ENCODE results near the gene SEZ6.

SEZ6 gene

GRCh38 chr17:28928061-28928460, 77.8 kb downstream of the SEZ6 start:
- H3K9me3 ChIP-seq (ENCODE audit: control insufficient read depth, low read length) = no peaks in the 10 kb centered on the region
- DNase-seq = peak in 1 of 3 donors; percentile 9
- H3K36me3 ChIP-seq (ENCODE audit: control insufficient read depth, insufficient read depth, low read length) = peaks cover 15% of the 10 kb centered on the region
- H3K27ac ChIP-seq (ENCODE audit: insufficient read depth, low read length, poor library complexity, severe bottlenecking) = peak overlapping the region; percentile 92
- H3K4me1 ChIP-seq (ENCODE audit: control insufficient read depth, insufficient read depth, low read length, poor library complexity, severe bottlenecking) = peaks cover 29% of the 10 kb centered on the region
- no peaks in the 10 kb centered on the region for H3K27me3 ChIP-seq (replicated peaks; ENCODE audit: control insufficient read depth, insufficient read depth, low read length, poor library complexity, severe bottlenecking)
- H3K4me3 ChIP-seq (ENCODE audit: insufficient read depth, low read depth, low read length, poor library complexity, severe bottlenecking) = no peak overlapping the region

GRCh38 chr17:28926786-28927185, 79.0 kb downstream of the SEZ6 start:
- H3K9me3 ChIP-seq (ENCODE audit: control insufficient read depth, low read length) = no peaks in the 10 kb centered on the region
- no peak for DNase-seq
- H3K27me3 ChIP-seq (replicated peaks; ENCODE audit: control insufficient read depth, insufficient read depth, low read length, poor library complexity, severe bottlenecking) = no peaks in the 10 kb centered on the region
- H3K36me3 ChIP-seq (ENCODE audit: control insufficient read depth, insufficient read depth, low read length) = peaks cover 24% of the 10 kb centered on the region
- no peak overlapping the region for H3K4me3 ChIP-seq (ENCODE audit: insufficient read depth, low read depth, low read length, poor library complexity, severe bottlenecking)
- H3K27ac ChIP-seq (ENCODE audit: insufficient read depth, low read length, poor library complexity, severe bottlenecking) = peak overlapping the region; percentile 92
- peaks cover 29% of the 10 kb centered on the region for H3K4me1 ChIP-seq (ENCODE audit: control insufficient read depth, insufficient read depth, low read length, poor library complexity, severe bottlenecking)

GRCh38 chr17:28926366-28926765, 79.5 kb downstream of the SEZ6 start:
- no peak for DNase-seq
- Histone ChIP-seq H3K27me3 (replicated peaks; ENCODE audit: control insufficient read depth, insufficient read depth, low read length, poor library complexity, severe bottlenecking) (no peaks in the 10 kb centered on the region), H3K4me3 (ENCODE audit: insufficient read depth, low read depth, low read length, poor library complexity, severe bottlenecking) (no peak overlapping the region), H3K27ac (ENCODE audit: insufficient read depth, low read length, poor library complexity, severe bottlenecking) (peak overlapping the region; percentile 92), H3K4me1 (ENCODE audit: control insufficient read depth, insufficient read depth, low read length, poor library complexity, severe bottlenecking) (peaks cover 29% of the 10 kb centered on the region), H3K36me3 (ENCODE audit: control insufficient read depth, insufficient read depth, low read length) (peaks cover 28% of the 10 kb centered on the region), H3K9me3 (ENCODE audit: control insufficient read depth, low read length) (no peaks in the 10 kb centered on the region)

- Histone ChIP-seq H3K4me3 (ENCODE audit: insufficient read depth, low read depth, low read length, poor library complexity, severe bottlenecking) (no peak overlapping the region), H3K36me3 (ENCODE audit: control insufficient read depth, insufficient read depth, low read length) (peaks cover 32% of the 10 kb centered on the region), H3K4me1 (ENCODE audit: control insufficient read depth, insufficient read depth, low read length, poor library complexity, severe bottlenecking) (peaks cover 29% of the 10 kb centered on the region), H3K27ac (ENCODE audit: insufficient read depth, low read length, poor library complexity, severe bottlenecking) (peak overlapping the region; percentile 92), H3K9me3 (ENCODE audit: control insufficient read depth, low read length) (no peaks in the 10 kb centered on the region), H3K27me3 (replicated peaks; ENCODE audit: control insufficient read depth, insufficient read depth, low read length, poor library complexity, severe bottlenecking) (no peaks in the 10 kb centered on the region)
- DNase-seq = peak; percentile 41 to 56 (median 51)
Measured at GRCh38 chr17:28925912-28926365, 79.9 kb downstream of the SEZ6 start.

GRCh38 chr17:28920201-28920600, 85.6 kb downstream of the SEZ6 start:
- Histone ChIP-seq H3K9me3 (ENCODE audit: control insufficient read depth, low read length) (no peaks in the 10 kb centered on the region), H3K4me1 (ENCODE audit: control insufficient read depth, insufficient read depth, low read length, poor library complexity, severe bottlenecking) (peaks cover 5% of the 10 kb centered on the region), H3K36me3 (ENCODE audit: control insufficient read depth, insufficient read depth, low read length) (peaks cover 84% of the 10 kb centered on the region), H3K27ac (ENCODE audit: insufficient read depth, low read length, poor library complexity, severe bottlenecking) (no peak overlapping the region), H3K4me3 (ENCODE audit: insufficient read depth, low read depth, low read length, poor library complexity, severe bottlenecking) (no peak overlapping the region), H3K27me3 (replicated peaks; ENCODE audit: control insufficient read depth, insufficient read depth, low read length, poor library complexity, severe bottlenecking) (no peaks in the 10 kb centered on the region)
- DNase-seq = no peak

- peaks cover 92% of the 10 kb centered on the region for H3K36me3 ChIP-seq (ENCODE audit: control insufficient read depth, insufficient read depth, low read length)
- H3K27me3 ChIP-seq (replicated peaks; ENCODE audit: control insufficient read depth, insufficient read depth, low read length, poor library complexity, severe bottlenecking) = no peaks in the 10 kb centered on the region
- no peak overlapping the region for H3K4me3 ChIP-seq (ENCODE audit: insufficient read depth, low read depth, low read length, poor library complexity, severe bottlenecking)
- DNase-seq = no peak
- H3K27ac ChIP-seq (ENCODE audit: insufficient read depth, low read length, poor library complexity, severe bottlenecking) = no peak overlapping the region
- H3K4me1 ChIP-seq (ENCODE audit: control insufficient read depth, insufficient read depth, low read length, poor library complexity, severe bottlenecking) = no peaks in the 10 kb centered on the region
- H3K9me3 ChIP-seq (ENCODE audit: control insufficient read depth, low read length) = no peaks in the 10 kb centered on the region
Measured at GRCh38 chr17:28918295-28918694, 87.5 kb downstream of the SEZ6 start.

- H3K4me1 ChIP-seq (ENCODE audit: control insufficient read depth, insufficient read depth, low read length, poor library complexity, severe bottlenecking) = no peaks in the 10 kb centered on the region
- no peaks in the 10 kb centered on the region for H3K27me3 ChIP-seq (replicated peaks; ENCODE audit: control insufficient read depth, insufficient read depth, low read length, poor library complexity, severe bottlenecking)
- H3K27ac ChIP-seq (ENCODE audit: insufficient read depth, low read length, poor library complexity, severe bottlenecking) = no peak overlapping the region
- no peak overlapping the region for H3K4me3 ChIP-seq (ENCODE audit: insufficient read depth, low read depth, low read length, poor library complexity, severe bottlenecking)
- H3K9me3 ChIP-seq (ENCODE audit: control insufficient read depth, low read length) = no peaks in the 10 kb centered on the region
- no peak for DNase-seq
- peaks cover 93% of the 10 kb centered on the region for H3K36me3 ChIP-seq (ENCODE audit: control insufficient read depth, insufficient read depth, low read length)
Measured at GRCh38 chr17:28917465-28917864, 88.4 kb downstream of the SEZ6 start.

- no peaks in the 10 kb centered on the region for H3K4me1 ChIP-seq (ENCODE audit: control insufficient read depth, insufficient read depth, low read length, poor library complexity, severe bottlenecking)
- H3K27me3 ChIP-seq (replicated peaks; ENCODE audit: control insufficient read depth, insufficient read depth, low read length, poor library complexity, severe bottlenecking) = no peaks in the 10 kb centered on the region
- DNase-seq = no peak
- no peak overlapping the region for H3K27ac ChIP-seq (ENCODE audit: insufficient read depth, low read length, poor library complexity, severe bottlenecking)
- no peaks in the 10 kb centered on the region for H3K9me3 ChIP-seq (ENCODE audit: control insufficient read depth, low read length)
- no peak overlapping the region for H3K4me3 ChIP-seq (ENCODE audit: insufficient read depth, low read depth, low read length, poor library complexity, severe bottlenecking)
- peaks cover 93% of the 10 kb centered on the region for H3K36me3 ChIP-seq (ENCODE audit: control insufficient read depth, insufficient read depth, low read length)
Measured at GRCh38 chr17:28917029-28917428, 88.8 kb downstream of the SEZ6 start.

- H3K4me3 ChIP-seq (ENCODE audit: insufficient read depth, low read depth, low read length, poor library complexity, severe bottlenecking) = no peak overlapping the region
- H3K27me3 ChIP-seq (replicated peaks; ENCODE audit: control insufficient read depth, insufficient read depth, low read length, poor library complexity, severe bottlenecking) = no peaks in the 10 kb centered on the region
- DNase-seq = no peak
- no peaks in the 10 kb centered on the region for H3K4me1 ChIP-seq (ENCODE audit: control insufficient read depth, insufficient read depth, low read length, poor library complexity, severe bottlenecking)
- H3K9me3 ChIP-seq (ENCODE audit: control insufficient read depth, low read length) = no peaks in the 10 kb centered on the region
- H3K36me3 ChIP-seq (ENCODE audit: control insufficient read depth, insufficient read depth, low read length) = peaks cover 93% of the 10 kb centered on the region
- no peak overlapping the region for H3K27ac ChIP-seq (ENCODE audit: insufficient read depth, low read length, poor library complexity, severe bottlenecking)
Measured at GRCh38 chr17:28916302-28916934, 89.4 kb downstream of the SEZ6 start.

- H3K4me3 ChIP-seq (ENCODE audit: insufficient read depth, low read depth, low read length, poor library complexity, severe bottlenecking) = no peak overlapping the region
- no peaks in the 10 kb centered on the region for H3K27me3 ChIP-seq (replicated peaks; ENCODE audit: control insufficient read depth, insufficient read depth, low read length, poor library complexity, severe bottlenecking)
- H3K36me3 ChIP-seq (ENCODE audit: control insufficient read depth, insufficient read depth, low read length) = peaks cover 97% of the 10 kb centered on the region
- H3K4me1 ChIP-seq (ENCODE audit: control insufficient read depth, insufficient read depth, low read length, poor library complexity, severe bottlenecking) = no peaks in the 10 kb centered on the region
- no peak overlapping the region for H3K27ac ChIP-seq (ENCODE audit: insufficient read depth, low read length, poor library complexity, severe bottlenecking)
- DNase-seq = no peak
- H3K9me3 ChIP-seq (ENCODE audit: control insufficient read depth, low read length) = no peaks in the 10 kb centered on the region
Measured at GRCh38 chr17:28912938-28913333, 92.9 kb downstream of the SEZ6 start.

Data from effector memory CD4-positive, alpha-beta T cell (primary cell).